Smooth muscle cell (in vitro differentiated cells): ENCODE data around the gene MGAT4C. TPM values are rescaled to one million over a fixed set of nuclear protein-coding genes. Genes with fewer than 3 reads are reported as not detected.
A peak's percentile ranks its signal among the peaks of the same experiment; 100 is the strongest.
"Not testable (repeated sequence)": the region's sequence is repeated elsewhere in the genome, so short reads cannot be mapped to it uniquely, and the experiment has no call there.

ENCODE experiments used
- DNase-seq: peaks from one replicate; lab custom pipeline; 2025; ENCODE audit not compliant: unreplicated experiment; lab: John Stamatoyannopoulos, UW
- H2AFZ ChIP-seq: fragments of 200-600 bp; sonication (generic); 2 replicates; pipeline ENCODE4 v1.6.0; 2016; ENCODE audit warnings: antibody characterized with exemption, low read depth, mild to moderate bottlenecking
- H3F3A ChIP-seq: fragments of 200-600 bp; sonication (generic); 2 replicates; pipeline ENCODE4 v1.6.0; 2017; ENCODE audit warnings: antibody characterized with exemption, low read depth
- H3K27ac ChIP-seq: fragments of 200-600 bp; sonication (generic); 2 replicates; pipeline ENCODE4 v1.5.1; 2016; ENCODE audit warnings: low read depth, mild to moderate bottlenecking
- H3K27me3 ChIP-seq: fragments of 200-600 bp; sonication (generic); 2 replicates; pipeline ENCODE4 v1.6.1; 2016; ENCODE audit warnings: low read depth, mild to moderate bottlenecking
- H3K36me3 ChIP-seq: fragments of 200-600 bp; sonication (generic); 2 replicates; pipeline ENCODE4 v1.5.1; 2016; ENCODE audit warnings: low read depth
- H3K4me1 ChIP-seq: fragments of 200-600 bp; sonication (generic); 2 replicates; pipeline ENCODE4 v1.5.1; 2016; ENCODE audit warnings: low read depth
- H3K4me2 ChIP-seq: fragments of 200-600 bp; sonication (generic); 2 replicates; pipeline ENCODE4 v1.6.0; 2016; ENCODE audit warnings: mild to moderate bottlenecking
- H3K4me3 ChIP-seq: fragments of 200-600 bp; sonication (generic); 2 replicates; pipeline ENCODE4 v1.5.1; 2016; ENCODE audit warnings: mild to moderate bottlenecking
- H3K79me2 ChIP-seq: fragments of 200-600 bp; sonication (generic); 2 replicates; pipeline ENCODE4 v1.6.0; 2016; ENCODE audit warnings: low read depth, mild to moderate bottlenecking
- H3K9ac ChIP-seq: fragments of 200-600 bp; sonication (generic); 2 replicates; pipeline ENCODE4 v1.6.0; 2016; ENCODE audit warnings: low read depth
- H3K9me3 ChIP-seq: fragments of 200-600 bp; sonication (generic); replicated peaks from 2 replicates; pipeline ENCODE4 v1.5.1; 2016; ENCODE audit warnings: low read depth
- H4K20me1 ChIP-seq: fragments of 200-600 bp; sonication (generic); 2 replicates; pipeline ENCODE4 v1.6.0; 2016; ENCODE audit warnings: low read depth
- WGBS: methylation state at CpG from one replicate; pipeline ENCODE4 v1.1.7; 2016; ENCODE audit warnings: low lambda C conversion rate; 5-methylcytosine and 5-hydroxymethylcytosine counted together
- polyA plus RNA-seq: library from polyadenylated mRNA; unstranded; fragments of >200 nt; fragmentation: Nextera tagmentation; extraction: Ambion mirVana; gene quantifications from 2 replicates; pipeline ENCODE4 v1.2.1, GENCODE V29; 2016
- total RNA-seq: library from RNA; depleted of rRNA; stranded (reverse); fragments of >200 nt; gene quantifications from 2 replicates; pipeline ENCODE4 v1.2.3, GENCODE V29; 2014
- TF ChIP-seq, protein P1 (sequence below): fragments of 200-600 bp; sonication (generic); IDR thresholded peaks from 2 replicates; pipeline ENCODE4 v1.5.1; 2017; ENCODE audit warnings: borderline replicate concordance, mild to moderate bottlenecking, antibody characterized with exemption; ENCODE audit not compliant: insufficient read depth, poor library complexity, severe bottlenecking

The MGAT4C gene
- 0.22 and 0.36 TPM in 2 replicates for total RNA-seq
- polyA plus RNA-seq: 1.3 TPM in 1 of 2 replicates, not detected in the other

DNA sequence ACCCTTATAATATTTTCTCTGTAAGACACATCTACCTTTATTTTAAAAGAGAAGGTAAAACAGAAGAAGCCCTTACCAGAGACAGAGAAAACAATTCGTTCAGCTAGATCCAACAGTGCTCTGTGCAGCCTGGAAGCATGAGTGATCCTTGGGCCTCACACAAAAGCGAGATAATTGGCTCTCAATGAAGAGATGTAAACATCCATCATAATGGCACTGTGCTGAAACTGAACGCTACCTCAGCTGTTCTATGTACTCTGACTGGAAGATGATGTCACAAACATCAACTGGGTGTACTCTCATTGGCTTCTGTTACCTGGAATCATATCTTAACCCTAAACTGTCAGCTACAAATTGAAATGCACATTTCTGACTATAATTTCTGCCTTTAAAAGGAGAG lies at the start of gene MGAT4C:
TSS of gene MGAT4C (minus strand) at position 229 of the 400 bp plus-strand sequence.
- H3K36me3 ChIP-seq: no peaks in the 10 kb centered on the region
- no peaks in the 10 kb centered on the region for H3K9me3 ChIP-seq
- H3K9ac ChIP-seq: no peak within 1 kb of the TSS
- no peaks in the 10 kb centered on the region for H3K4me1 ChIP-seq
- no peaks in the 10 kb centered on the region for H3K79me2 ChIP-seq
- no peak within 1 kb of the TSS for H3K4me2 ChIP-seq
- no peaks in the 10 kb centered on the region for H3K27me3 ChIP-seq
- H2AFZ ChIP-seq: no peak within 1 kb of the TSS
- TF ChIP-seq, protein P1, sequence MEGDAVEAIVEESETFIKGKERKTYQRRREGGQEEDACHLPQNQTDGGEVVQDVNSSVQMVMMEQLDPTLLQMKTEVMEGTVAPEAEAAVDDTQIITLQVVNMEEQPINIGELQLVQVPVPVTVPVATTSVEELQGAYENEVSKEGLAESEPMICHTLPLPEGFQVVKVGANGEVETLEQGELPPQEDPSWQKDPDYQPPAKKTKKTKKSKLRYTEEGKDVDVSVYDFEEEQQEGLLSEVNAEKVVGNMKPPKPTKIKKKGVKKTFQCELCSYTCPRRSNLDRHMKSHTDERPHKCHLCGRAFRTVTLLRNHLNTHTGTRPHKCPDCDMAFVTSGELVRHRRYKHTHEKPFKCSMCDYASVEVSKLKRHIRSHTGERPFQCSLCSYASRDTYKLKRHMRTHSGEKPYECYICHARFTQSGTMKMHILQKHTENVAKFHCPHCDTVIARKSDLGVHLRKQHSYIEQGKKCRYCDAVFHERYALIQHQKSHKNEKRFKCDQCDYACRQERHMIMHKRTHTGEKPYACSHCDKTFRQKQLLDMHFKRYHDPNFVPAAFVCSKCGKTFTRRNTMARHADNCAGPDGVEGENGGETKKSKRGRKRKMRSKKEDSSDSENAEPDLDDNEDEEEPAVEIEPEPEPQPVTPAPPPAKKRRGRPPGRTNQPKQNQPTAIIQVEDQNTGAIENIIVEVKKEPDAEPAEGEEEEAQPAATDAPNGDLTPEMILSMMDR: no peak
- H3F3A ChIP-seq: no peaks in the 10 kb centered on the region
- WGBS: 61% methylated on average over 3 of the region's 3 CpGs
- no peaks in the 10 kb centered on the region for H4K20me1 ChIP-seq
- no peak within 1 kb of the TSS for H3K27ac ChIP-seq
- no peak for DNase-seq
- H3K4me3 ChIP-seq: peak within 1 kb of the TSS; percentile 17

DNA sequence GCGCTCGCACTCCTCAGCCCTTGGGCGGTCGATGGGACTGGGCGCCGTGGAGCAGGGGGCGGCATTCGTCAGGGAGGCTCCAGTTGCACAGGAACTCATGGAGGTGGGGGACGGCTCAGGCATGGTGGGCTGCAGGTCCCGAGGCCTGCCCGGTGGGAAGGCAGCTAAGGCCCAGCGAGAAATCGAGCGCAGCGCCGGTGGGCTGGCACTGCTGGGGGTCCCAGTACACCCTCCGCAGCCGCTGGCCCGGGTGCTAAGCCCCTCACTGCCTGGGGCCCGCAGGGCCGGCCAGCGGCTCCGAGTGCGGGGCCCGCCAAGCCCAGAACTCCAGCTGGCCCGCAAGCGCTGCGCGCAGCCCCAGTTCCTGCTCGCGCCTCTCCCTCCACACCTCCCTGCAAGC lies 40.2 kb upstream of the MGAT4C start:
- H3K4me3 ChIP-seq, H4K20me1 ChIP-seq, H3K27ac ChIP-seq, H3F3A ChIP-seq, H3K9ac ChIP-seq, DNase-seq, H3K79me2 ChIP-seq, H2AFZ ChIP-seq, H3K4me1 ChIP-seq, H3K36me3 ChIP-seq, H3K9me3 ChIP-seq, H3K4me2 ChIP-seq, H3K27me3 ChIP-seq: not testable (repeated sequence)
- 92% methylated on average over 30 of the region's 31 CpGs for WGBS

DNA sequence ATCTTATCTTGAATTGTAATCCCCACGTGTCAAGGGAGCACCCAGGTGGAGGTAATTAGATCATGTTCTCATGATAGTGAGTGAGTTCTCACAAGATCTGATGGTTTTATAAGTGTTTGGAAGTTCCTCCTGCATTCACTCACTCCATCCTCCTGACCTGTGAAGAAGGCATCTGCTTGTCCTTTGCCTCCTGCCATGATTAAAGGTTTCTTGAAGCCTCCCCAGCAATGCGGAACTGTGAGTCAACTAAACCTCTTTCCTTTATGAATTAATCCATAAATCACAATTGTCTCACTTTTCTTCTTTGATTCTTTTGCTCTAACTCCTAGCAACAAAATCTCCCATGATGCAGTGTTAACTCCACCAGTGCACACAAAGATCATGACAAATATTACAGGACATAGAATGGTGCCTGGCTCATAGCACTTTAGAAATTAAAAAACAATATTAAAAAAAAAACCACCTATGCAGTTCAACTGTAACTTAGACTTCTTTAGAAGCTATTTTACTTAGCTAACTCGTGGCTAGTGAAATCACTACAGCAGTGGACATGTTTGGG lies 37.6 kb upstream of the MGAT4C start:
- no peaks in the 10 kb centered on the region for H3K4me1 ChIP-seq
- no peak overlapping the region for H3K4me3 ChIP-seq
- no peaks in the 10 kb centered on the region for H3K9me3 ChIP-seq
- 80% methylated on average over 3 of the region's 3 CpGs for WGBS
- H3K79me2 ChIP-seq: no peaks in the 10 kb centered on the region
- H4K20me1 ChIP-seq: no peaks in the 10 kb centered on the region
- H3K9ac ChIP-seq: no peak overlapping the region
- H2AFZ ChIP-seq: no peak overlapping the region
- no peaks in the 10 kb centered on the region for H3K27me3 ChIP-seq
- no peak overlapping the region for H3K27ac ChIP-seq
- DNase-seq: no peak
- no peaks in the 10 kb centered on the region for H3F3A ChIP-seq
- TF ChIP-seq, protein P1: no peak
- H3K36me3 ChIP-seq: no peaks in the 10 kb centered on the region
- no peak overlapping the region for H3K4me2 ChIP-seq

DNA sequence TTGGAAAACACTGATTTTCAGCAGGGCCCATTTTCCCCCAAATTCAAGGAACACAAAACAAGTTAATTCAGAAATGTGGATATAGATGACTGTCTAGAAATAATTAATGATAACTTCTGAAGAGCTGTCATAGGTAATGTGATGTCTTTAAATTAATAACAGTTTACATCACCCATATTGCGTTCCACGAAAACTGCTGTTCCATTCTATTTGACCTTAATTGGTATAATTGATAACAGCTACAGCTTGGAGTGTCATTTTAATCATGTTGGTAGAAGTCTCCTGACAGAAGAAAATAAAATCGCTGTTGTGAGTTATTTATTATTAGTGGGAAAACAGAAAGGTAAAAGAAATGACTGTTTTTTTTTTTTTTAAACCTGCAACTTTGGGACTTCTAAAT lies 36.3 kb upstream of the MGAT4C start:
- no peak overlapping the region for H3K4me2 ChIP-seq
- no peaks in the 10 kb centered on the region for H3K36me3 ChIP-seq
- no peaks in the 10 kb centered on the region for H3K27me3 ChIP-seq
- H4K20me1 ChIP-seq: no peaks in the 10 kb centered on the region
- H3K4me3 ChIP-seq: no peak overlapping the region
- no peak overlapping the region for H2AFZ ChIP-seq
- DNase-seq: no peak
- TF ChIP-seq, protein P1: no peak
- no peaks in the 10 kb centered on the region for H3K9me3 ChIP-seq
- 64% methylated on average over 3 of the region's 3 CpGs for WGBS
- H3K4me1 ChIP-seq: no peaks in the 10 kb centered on the region
- no peak overlapping the region for H3K27ac ChIP-seq
- H3K9ac ChIP-seq: no peak overlapping the region
- H3F3A ChIP-seq: no peaks in the 10 kb centered on the region
- H3K79me2 ChIP-seq: no peaks in the 10 kb centered on the region
